Neural progenitor cell (in vitro differentiated cells): Measurements from ENCODE around the gene BMERB1. TPM values are rescaled to one million over a fixed set of nuclear protein-coding genes. Genes with fewer than 3 reads are reported as not detected.
A peak's percentile ranks its signal among the peaks of the same experiment; 100 is the strongest.

Source experiments
- DNase-seq: peaks from one replicate; pipeline ENCODE4 v3.0.0-alpha.2; 2016; ENCODE audit warnings: low spot score
- H2AFZ ChIP-seq: fragments of 200-600 bp; sonication (generic); replicated peaks from 2 replicates; pipeline ENCODE4 v1.6.1; 2016; ENCODE audit warnings: antibody characterized with exemption
- H3F3A ChIP-seq: fragments of 200-600 bp; sonication (generic); 2 replicates; pipeline ENCODE4 v1.6.1; 2016; ENCODE audit warnings: antibody characterized with exemption, low read depth
- H3K27ac ChIP-seq: fragments of 200-600 bp; sonication (generic); 2 replicates; pipeline ENCODE4 v1.5.1; 2016; ENCODE audit warnings: mild to moderate bottlenecking
- H3K27me3 ChIP-seq: fragments of 200-600 bp; sonication (generic); 2 replicates; pipeline ENCODE4 v1.6.1; 2016; ENCODE audit warnings: mild to moderate bottlenecking, moderate library complexity
- H3K36me3 ChIP-seq: fragments of 200-600 bp; sonication (generic); 2 replicates; pipeline ENCODE4 v1.5.1; 2016
- H3K4me1 ChIP-seq: fragments of 200-600 bp; sonication (generic); 2 replicates; pipeline ENCODE4 v1.6.1; 2016; ENCODE audit warnings: mixed run types
- H3K4me2 ChIP-seq: fragments of 200-600 bp; sonication (generic); 2 replicates; pipeline ENCODE4 v1.6.1; 2016
- H3K4me3 ChIP-seq: fragments of 200-600 bp; sonication (generic); 2 replicates; pipeline ENCODE4 v1.5.1; 2016
- H3K79me2 ChIP-seq: fragments of 200-600 bp; sonication (generic); 2 replicates; pipeline ENCODE4 v1.6.1; 2016; ENCODE audit warnings: low read depth
- H3K9ac ChIP-seq: fragments of 200-600 bp; sonication (generic); 2 replicates; pipeline ENCODE4 v1.6.1; 2016
- H3K9me3 ChIP-seq: fragments of 200-600 bp; sonication (generic); 2 replicates; pipeline ENCODE4 v1.5.1; 2016; ENCODE audit warnings: low read depth
- H4K20me1 ChIP-seq: fragments of 200-600 bp; sonication (generic); 2 replicates; pipeline ENCODE4 v1.6.1; 2016; ENCODE audit warnings: low read depth
- H3K27ac Mint-ChIP-seq: 3 replicates; pipeline ENCODE4 v1.8.0; 2021; ENCODE audit warnings: mixed read lengths
- H3K27me3 Mint-ChIP-seq: 2 replicates; pipeline ENCODE4 v1.8.0; 2022; ENCODE audit warnings: low read depth, mild to moderate bottlenecking, inconsistent platforms, moderate library complexity, mixed read lengths; ENCODE audit not compliant: insufficient read depth
- H3K36me3 Mint-ChIP-seq: 3 replicates; pipeline ENCODE4 v1.8.0; 2021; ENCODE audit warnings: mixed read lengths
- H3K4me1 Mint-ChIP-seq: 3 replicates; pipeline ENCODE4 v1.8.0; 2021; ENCODE audit warnings: mixed read lengths
- H3K4me3 Mint-ChIP-seq: 3 replicates; pipeline ENCODE4 v1.8.0; 2021; ENCODE audit warnings: mild to moderate bottlenecking, moderate library complexity, mixed read lengths
- H3K9me3 Mint-ChIP-seq: 3 replicates; pipeline ENCODE4 v1.8.0; 2020; ENCODE audit warnings: mixed read lengths
- EZH2 ChIP-seq: fragments of 200-600 bp; sonication (generic); IDR thresholded peaks from 2 replicates; pipeline ENCODE4 v1.6.1; 2017; ENCODE audit warnings: antibody characterized with exemption, mild to moderate bottlenecking, moderate library complexity
- EZH2phosphoT487 ChIP-seq: fragments of 200-600 bp; sonication (generic); IDR thresholded peaks from 2 replicates; pipeline ENCODE4 v1.6.1; 2017; ENCODE audit warnings: antibody characterized with exemption
- total RNA-seq: library from RNA; depleted of rRNA; stranded (reverse); fragments of >200 nt; gene quantifications from 2 replicates; pipeline ENCODE4 v1.2.3, GENCODE V29; 2015; ENCODE audit warnings: low replicate concordance
- TF ChIP-seq, protein P1 (sequence below): fragments of 200-600 bp; sonication (generic); IDR thresholded peaks from 2 replicates; pipeline ENCODE4 v1.5.1; 2017; ENCODE audit warnings: antibody characterized with exemption, mild to moderate bottlenecking

The BMERB1 gene
- total RNA-seq, 1 donor from 2014 or later: 39.0 TPM

DNA sequence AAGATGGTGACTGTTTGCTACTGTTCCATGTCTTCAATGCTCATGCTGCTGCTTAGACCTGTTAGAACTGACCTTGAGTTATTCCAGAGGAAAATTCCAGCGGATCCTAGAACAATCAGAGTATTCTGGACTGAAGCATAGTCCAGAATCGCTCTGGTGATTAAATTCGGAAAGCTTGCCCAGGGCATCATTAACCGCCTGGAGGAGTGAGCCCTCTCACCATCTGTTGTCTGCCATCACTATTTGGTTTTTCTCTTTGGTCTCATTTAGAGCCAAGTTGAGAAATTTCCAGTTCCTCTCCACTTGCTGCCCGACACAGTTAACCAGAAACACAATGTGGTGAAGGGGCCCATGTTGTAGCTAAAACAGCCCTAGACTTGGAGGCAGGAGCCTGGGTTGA is 104.1 kb downstream of the BMERB1 start:
- H4K20me1 ChIP-seq: peaks cover 4% of the 10 kb centered on the region
- H3K4me1 ChIP-seq: no peaks in the 10 kb centered on the region
- peaks cover 4% of the 10 kb centered on the region for H3K36me3 Mint-ChIP-seq
- no peak overlapping the region for H3K4me3 ChIP-seq
- H2AFZ ChIP-seq: no peak overlapping the region
- no peaks in the 10 kb centered on the region for H3K9me3 ChIP-seq
- no peak for TF ChIP-seq EZH2phosphoT487
- no peak for TF ChIP-seq EZH2
- TF ChIP-seq, protein P1, sequence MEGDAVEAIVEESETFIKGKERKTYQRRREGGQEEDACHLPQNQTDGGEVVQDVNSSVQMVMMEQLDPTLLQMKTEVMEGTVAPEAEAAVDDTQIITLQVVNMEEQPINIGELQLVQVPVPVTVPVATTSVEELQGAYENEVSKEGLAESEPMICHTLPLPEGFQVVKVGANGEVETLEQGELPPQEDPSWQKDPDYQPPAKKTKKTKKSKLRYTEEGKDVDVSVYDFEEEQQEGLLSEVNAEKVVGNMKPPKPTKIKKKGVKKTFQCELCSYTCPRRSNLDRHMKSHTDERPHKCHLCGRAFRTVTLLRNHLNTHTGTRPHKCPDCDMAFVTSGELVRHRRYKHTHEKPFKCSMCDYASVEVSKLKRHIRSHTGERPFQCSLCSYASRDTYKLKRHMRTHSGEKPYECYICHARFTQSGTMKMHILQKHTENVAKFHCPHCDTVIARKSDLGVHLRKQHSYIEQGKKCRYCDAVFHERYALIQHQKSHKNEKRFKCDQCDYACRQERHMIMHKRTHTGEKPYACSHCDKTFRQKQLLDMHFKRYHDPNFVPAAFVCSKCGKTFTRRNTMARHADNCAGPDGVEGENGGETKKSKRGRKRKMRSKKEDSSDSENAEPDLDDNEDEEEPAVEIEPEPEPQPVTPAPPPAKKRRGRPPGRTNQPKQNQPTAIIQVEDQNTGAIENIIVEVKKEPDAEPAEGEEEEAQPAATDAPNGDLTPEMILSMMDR: no peak
- H3F3A ChIP-seq: no peaks in the 10 kb centered on the region
- H3K27me3 ChIP-seq: no peaks in the 10 kb centered on the region
- H3K79me2 ChIP-seq: no peaks in the 10 kb centered on the region
- no peak overlapping the region for H3K4me2 ChIP-seq
- H3K27ac Mint-ChIP-seq: no peak overlapping the region
- no peak for DNase-seq
- no peak overlapping the region for H3K9ac ChIP-seq
- H3K27ac ChIP-seq: no peak overlapping the region
- no peaks in the 10 kb centered on the region for H3K36me3 ChIP-seq
- H3K4me1 Mint-ChIP-seq: peaks cover 31% of the 10 kb centered on the region
- H3K4me3 Mint-ChIP-seq: no peak overlapping the region
- H3K27me3 Mint-ChIP-seq: no peaks in the 10 kb centered on the region
- H3K9me3 Mint-ChIP-seq: peaks cover 13% of the 10 kb centered on the region

DNA sequence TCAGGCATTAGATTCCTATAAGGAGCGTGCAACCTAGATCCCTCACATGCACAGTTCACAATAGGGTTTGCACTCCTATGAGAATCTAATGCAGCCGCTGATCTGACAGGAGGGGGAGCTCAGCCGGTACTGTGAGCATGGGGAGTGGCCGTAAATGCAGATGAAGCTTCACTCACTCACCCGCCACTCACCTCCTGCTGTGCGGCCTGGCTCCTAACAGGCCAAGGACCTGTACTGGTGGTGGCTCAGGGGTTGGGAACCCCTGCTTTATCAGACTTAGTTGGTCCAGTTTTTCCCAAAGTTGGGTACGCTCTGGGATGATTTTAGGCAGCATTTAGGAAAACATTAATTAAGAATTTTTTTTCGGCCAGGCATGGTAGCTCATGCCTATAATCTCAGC is 104.8 kb downstream of the BMERB1 start:
- H3K4me1 ChIP-seq: no peaks in the 10 kb centered on the region
- H3F3A ChIP-seq: no peaks in the 10 kb centered on the region
- no peaks in the 10 kb centered on the region for H3K9me3 ChIP-seq
- no peak for TF ChIP-seq EZH2
- TF ChIP-seq EZH2phosphoT487: no peak
- no peaks in the 10 kb centered on the region for H3K79me2 ChIP-seq
- Mint-ChIP-seq H3K27ac (no peak overlapping the region), H3K9me3 (peaks cover 19% of the 10 kb centered on the region), H3K27me3 (no peaks in the 10 kb centered on the region), H3K4me1 (peaks cover 25% of the 10 kb centered on the region), H3K36me3 (peaks cover 7% of the 10 kb centered on the region), H3K4me3 (no peak overlapping the region)
- H4K20me1 ChIP-seq: no peaks in the 10 kb centered on the region
- H2AFZ ChIP-seq: no peak overlapping the region
- no peak overlapping the region for H3K4me2 ChIP-seq
- DNase-seq: peak; percentile 55
- no peak overlapping the region for H3K4me3 ChIP-seq
- H3K27ac ChIP-seq: no peak overlapping the region
- H3K36me3 ChIP-seq: no peaks in the 10 kb centered on the region
- H3K27me3 ChIP-seq: no peaks in the 10 kb centered on the region
- H3K9ac ChIP-seq: no peak overlapping the region

DNA sequence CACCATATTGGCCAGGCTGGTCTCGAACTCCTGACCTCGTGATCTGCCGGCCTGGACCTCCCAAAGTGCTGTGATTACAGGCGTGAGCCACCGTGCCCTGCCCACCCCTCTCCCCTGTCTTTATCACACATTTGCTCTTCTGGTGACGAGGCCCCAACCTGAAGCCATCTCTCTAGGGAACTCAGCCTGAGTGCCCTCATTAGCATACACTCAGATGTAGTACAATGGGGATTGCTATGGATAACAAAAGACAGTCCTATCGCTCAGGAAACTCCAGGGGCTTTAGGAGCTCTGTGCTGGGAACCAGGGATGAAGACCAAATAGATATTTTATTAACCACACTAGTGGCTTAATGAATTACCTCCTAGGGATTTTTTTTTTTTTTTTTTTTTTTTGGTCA is 107.9 kb downstream of the BMERB1 start:
- H3K9ac ChIP-seq: no peak overlapping the region
- no peaks in the 10 kb centered on the region for H3K27me3 Mint-ChIP-seq

DNA sequence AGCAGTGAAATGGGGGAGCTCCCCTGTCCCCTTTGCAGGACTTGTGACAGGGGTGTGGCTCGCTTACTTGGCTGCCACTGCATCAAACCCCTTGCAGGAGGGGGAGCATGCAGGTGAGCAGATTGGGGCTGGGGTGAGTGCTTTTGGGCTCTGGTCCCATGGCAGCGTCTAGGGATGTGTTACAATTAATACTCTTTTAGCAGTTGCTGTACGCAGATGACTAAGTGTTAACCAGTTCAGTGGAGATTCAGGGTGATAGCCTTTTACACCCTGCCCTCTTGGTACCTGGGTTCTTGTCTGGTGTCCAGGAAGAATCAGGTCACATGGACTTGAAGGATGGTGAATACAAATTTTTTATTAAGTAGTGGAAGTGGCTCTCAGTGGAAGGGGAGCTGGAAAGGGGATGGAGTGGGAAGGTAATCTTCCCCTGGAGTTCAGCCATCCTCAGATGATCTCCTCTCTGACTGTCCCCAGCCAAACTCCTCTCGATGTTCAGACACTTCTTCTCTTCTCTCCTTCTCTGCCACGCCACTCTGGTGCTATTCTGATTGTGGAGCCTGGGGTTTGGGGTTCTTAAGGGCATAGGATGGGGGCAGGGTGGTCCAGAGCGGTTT is 108.5 kb downstream of the BMERB1 start:
- H3K36me3 ChIP-seq: no peaks in the 10 kb centered on the region
- H2AFZ ChIP-seq: no peak overlapping the region
- H3K27me3 ChIP-seq: no peaks in the 10 kb centered on the region
- no peaks in the 10 kb centered on the region for H4K20me1 ChIP-seq
- H3K4me2 ChIP-seq: no peak overlapping the region
- Mint-ChIP-seq H3K36me3 (peaks cover 7% of the 10 kb centered on the region), H3K9me3 (peaks cover 19% of the 10 kb centered on the region), H3K27me3 (no peaks in the 10 kb centered on the region), H3K4me1 (peaks cover 23% of the 10 kb centered on the region), H3K27ac (no peak overlapping the region), H3K4me3 (no peak overlapping the region)
- H3K4me3 ChIP-seq: no peak overlapping the region
- H3K9me3 ChIP-seq: no peaks in the 10 kb centered on the region
- no peaks in the 10 kb centered on the region for H3F3A ChIP-seq
- TF ChIP-seq EZH2 (no peak), EZH2phosphoT487 (no peak)
- TF ChIP-seq, protein P1: no peak
- H3K79me2 ChIP-seq: no peaks in the 10 kb centered on the region
- H3K9ac ChIP-seq: no peak overlapping the region
- no peaks in the 10 kb centered on the region for H3K4me1 ChIP-seq
- DNase-seq: no peak
- no peak overlapping the region for H3K27ac ChIP-seq

More for the DNA sequence above, 107.9 kb downstream of the BMERB1 start:
- Mint-ChIP-seq H3K4me3 (no peak overlapping the region), H3K9me3 (peaks cover 19% of the 10 kb centered on the region), H3K27ac (no peak overlapping the region), H3K4me1 (peaks cover 23% of the 10 kb centered on the region), H3K36me3 (peaks cover 7% of the 10 kb centered on the region)
- no peak overlapping the region for H3K4me3 ChIP-seq
- no peak overlapping the region for H2AFZ ChIP-seq
- no peak overlapping the region for H3K27ac ChIP-seq
- H4K20me1 ChIP-seq: no peaks in the 10 kb centered on the region
- no peaks in the 10 kb centered on the region for H3K27me3 ChIP-seq
- H3F3A ChIP-seq: no peaks in the 10 kb centered on the region
- H3K4me2 ChIP-seq: no peak overlapping the region
- no peaks in the 10 kb centered on the region for H3K9me3 ChIP-seq
- no peak for DNase-seq
- H3K4me1 ChIP-seq: no peaks in the 10 kb centered on the region
- H3K36me3 ChIP-seq: no peaks in the 10 kb centered on the region
- no peaks in the 10 kb centered on the region for H3K79me2 ChIP-seq
- TF ChIP-seq EZH2phosphoT487 (no peak), EZH2 (no peak)
- TF ChIP-seq, protein P1: no peak
